ENCODE results near the gene GLI3.

- peak; percentile 24 for TF ChIP-seq CTCF (IDR thresholded peaks at IDR 0.05; ENCODE audit: low read length)
- TF ChIP-seq EZH2 (optimal IDR thresholded peaks at IDR 0.05; ENCODE audit: low read depth, low read length): no peak
- TF ChIP-seq EZH2phosphoT487 (IDR thresholded peaks at IDR 0.05; ENCODE audit: low read length): no peak
These were observed 36.0 kb upstream of the GLI3 start for GRCh38 chr7:42272793-42273665.
